A549 treated with AZD9567 at 1 μM for 4 hours (cell line): ENCODE measurements around the gene LYRM7. TPM values are rescaled to one million over a fixed set of nuclear protein-coding genes. Genes with fewer than 3 reads are reported as not detected.

ENCODE experiments used
- total RNA-seq: library from RNA; stranded (reverse); fragments of 200-300 nt; extraction: Qiagen RNA extraction; gene quantifications from 5 replicates; pipeline ENCODE4 v1.2.3, GENCODE V29; 2022; ENCODE audit not compliant: insufficient read depth

The LYRM7 gene
- total RNA-seq: 3.6 to 18.5 TPM (median 4.7 TPM) in 5 replicates

GRCh38 chr5:131170540-131171275 lies at the start of gene LYRM7:
TSS of gene LYRM7 (plus strand) at chr5:131170944. CDS start at chr5:131171021, 77 bp downstream.

GRCh38 chr5:131165119-131165727 lies 5.5 kb upstream of the LYRM7 start, which contains the start of gene HINT1:
TSS of gene HINT1 (minus strand) at chr5:131165256. CDS start at chr5:131165205, 51 bp downstream.

Other genes with a start within 250 kb of the LYRM7 start
- 411 to 491 TPM (median 489 TPM) in 5 replicates for gene HINT1, start 5.7 kb upstream of the LYRM7 start, total RNA-seq
- 27.0 to 40.0 TPM (median 31.8 TPM) in 5 replicates for gene CDC42SE2, start 93.1 kb downstream of the LYRM7 start, total RNA-seq